ENCODE measurements around the gene HYI.

DNA sequence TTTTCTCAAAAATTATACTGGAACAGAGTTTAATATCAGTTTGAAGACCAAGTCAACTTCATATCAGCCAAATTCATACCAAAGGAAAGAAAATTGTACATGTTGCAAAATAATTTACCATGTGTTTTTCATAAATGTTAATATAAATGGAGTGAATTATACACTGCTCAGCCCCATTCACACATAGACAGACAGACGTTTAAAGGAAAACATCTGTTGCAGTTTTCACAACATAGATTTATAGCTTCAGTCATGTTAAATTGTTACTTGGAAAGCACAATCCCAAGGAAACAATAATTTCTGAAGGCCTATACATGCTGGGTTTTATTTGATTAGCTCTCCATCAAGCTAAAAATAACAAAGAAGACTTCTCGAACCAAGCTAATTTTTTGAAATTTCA, 27.8 kb upstream of the HYI start:
- TF ChIP-seq TAF1 (IDR thresholded peaks at IDR 0.05; ENCODE audit: low read depth) (no peak), TCF12 (IDR thresholded peaks at IDR 0.05; ENCODE audit: low read depth) (no peak), NFIC (IDR thresholded peaks at IDR 0.05) (no peak), CEBPB (IDR thresholded peaks at IDR 0.05) (no peak), CREB1 (IDR thresholded peaks at IDR 0.05; ENCODE audit: low read depth) (no peak), RAD21 (IDR thresholded peaks at IDR 0.05; ENCODE audit: low read depth) (no peak), FOXM1 (IDR thresholded peaks at IDR 0.05; ENCODE audit: borderline replicate concordance, low read depth) (no peak)
- TF ChIP-seq, protein P1, sequence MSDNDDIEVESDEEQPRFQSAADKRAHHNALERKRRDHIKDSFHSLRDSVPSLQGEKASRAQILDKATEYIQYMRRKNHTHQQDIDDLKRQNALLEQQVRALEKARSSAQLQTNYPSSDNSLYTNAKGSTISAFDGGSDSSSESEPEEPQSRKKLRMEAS (IDR thresholded peaks at IDR 0.05) = no peak

Data from Ishikawa (cell line).